Thyroid gland (tissue), 4 donors: ENCODE results near the gene CERS4.

Experiments used
- POLR2A ChIP-seq, 2 donors: fragments of 450-650 bp; IDR thresholded peaks; one replicate each; pipeline ENCODE4 v1.6.1; 2017; ENCODE audit warnings: antibody characterized with exemption in 2 of 2, mild to moderate bottlenecking in 2 of 2, moderate library complexity in 1 of 2
- TF ChIP-seq, protein P1 (sequence below), 6 experiments: fragments of 200-600 bp in 3 of 6; fragments of 450-650 bp in 3 of 6; sonication (generic) in 3 of 6; IDR thresholded peaks; one replicate each; pipeline ENCODE4 v1.5.1; 2016 to 2019; ENCODE audit warnings: antibody characterized with exemption in 6 of 6, mild to moderate bottlenecking in 2 of 6, inconsistent platforms in 1 of 6, moderate library complexity in 1 of 6

GRCh38 chr19:8238251-8238650, 29.1 kb downstream of the CERS4 start:
- TF ChIP-seq, protein P1, sequence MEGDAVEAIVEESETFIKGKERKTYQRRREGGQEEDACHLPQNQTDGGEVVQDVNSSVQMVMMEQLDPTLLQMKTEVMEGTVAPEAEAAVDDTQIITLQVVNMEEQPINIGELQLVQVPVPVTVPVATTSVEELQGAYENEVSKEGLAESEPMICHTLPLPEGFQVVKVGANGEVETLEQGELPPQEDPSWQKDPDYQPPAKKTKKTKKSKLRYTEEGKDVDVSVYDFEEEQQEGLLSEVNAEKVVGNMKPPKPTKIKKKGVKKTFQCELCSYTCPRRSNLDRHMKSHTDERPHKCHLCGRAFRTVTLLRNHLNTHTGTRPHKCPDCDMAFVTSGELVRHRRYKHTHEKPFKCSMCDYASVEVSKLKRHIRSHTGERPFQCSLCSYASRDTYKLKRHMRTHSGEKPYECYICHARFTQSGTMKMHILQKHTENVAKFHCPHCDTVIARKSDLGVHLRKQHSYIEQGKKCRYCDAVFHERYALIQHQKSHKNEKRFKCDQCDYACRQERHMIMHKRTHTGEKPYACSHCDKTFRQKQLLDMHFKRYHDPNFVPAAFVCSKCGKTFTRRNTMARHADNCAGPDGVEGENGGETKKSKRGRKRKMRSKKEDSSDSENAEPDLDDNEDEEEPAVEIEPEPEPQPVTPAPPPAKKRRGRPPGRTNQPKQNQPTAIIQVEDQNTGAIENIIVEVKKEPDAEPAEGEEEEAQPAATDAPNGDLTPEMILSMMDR (IDR thresholded peaks at IDR 0.05) = no peak
- TF ChIP-seq POLR2A (IDR thresholded peaks at IDR 0.05) = no peak
